Measurements from ENCODE around the gene DIRAS2. TPM values are rescaled to one million over a fixed set of nuclear protein-coding genes. Genes with fewer than 3 reads are reported as not detected.

DIRAS2 gene
- total RNA-seq, 2 experiments from 2014 or later = not detected

DNA sequence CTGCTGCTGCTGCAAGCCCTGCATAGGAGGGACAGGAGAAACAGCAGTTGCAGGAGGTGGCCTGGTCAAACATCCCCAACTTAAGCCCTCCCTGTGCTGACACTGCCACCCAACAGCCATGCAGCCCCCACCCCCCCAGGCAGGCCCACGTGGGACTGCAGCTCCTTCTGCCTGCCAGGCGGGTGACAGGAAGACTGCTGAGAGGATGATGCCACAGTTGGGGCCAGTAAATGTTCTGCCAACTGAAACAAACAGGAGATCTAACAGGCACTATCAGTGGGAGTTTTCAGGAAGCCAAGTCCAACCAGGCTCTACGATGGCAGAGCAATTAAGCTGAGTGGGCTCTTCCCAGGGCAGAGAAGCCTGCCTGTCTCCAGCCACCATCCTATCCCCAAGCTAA lies 31.1 kb downstream of the DIRAS2 start:
- no peaks in the 10 kb centered on the region for H3K36me3 Mint-ChIP-seq (ENCODE audit: low read depth)
- no peak overlapping the region for H3K27ac Mint-ChIP-seq
- intact Hi-C loops (cut with DNase I, micrococcal nuclease) = no loop called here
- ChIA-PET POLR2A (no interaction called here), CTCF (interaction anchor here (0.6 kb wide), 1 partner anchor 11 kb away, joined by 3 read pairs; no protein-coding TSS in a partner anchor)
- no peak overlapping the region for H3K4me3 Mint-ChIP-seq
- H3K4me1 Mint-ChIP-seq = no peaks in the 10 kb centered on the region
- ATAC-seq = no peak
- H3K9me3 Mint-ChIP-seq (ENCODE audit: low read depth) = no peaks in the 10 kb centered on the region
- H3K27me3 Mint-ChIP-seq = peaks cover 15% of the 10 kb centered on the region
- DNase-seq = no peak

DNA sequence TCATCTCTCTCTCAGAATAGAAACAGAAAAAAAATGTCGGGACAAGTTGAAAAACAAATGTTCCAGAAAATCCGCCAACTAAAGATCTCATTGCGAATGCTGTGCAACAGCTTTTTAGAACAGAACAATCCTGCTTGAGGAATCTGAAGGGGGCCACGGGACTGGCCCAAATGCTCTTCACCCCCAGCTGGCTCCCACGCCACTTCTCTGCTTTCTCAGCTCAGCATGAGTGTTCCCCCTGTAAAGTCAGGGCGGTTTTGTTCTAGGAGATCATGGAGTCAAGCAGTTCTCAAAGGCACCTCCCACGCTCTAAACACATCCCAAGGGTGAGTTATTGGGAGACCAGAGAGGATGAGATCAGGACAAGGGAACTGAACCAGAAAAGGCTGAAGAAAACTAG lies 31.5 kb downstream of the DIRAS2 start:
- POLR2A ChIA-PET = no interaction called here
- H3K9me3 Mint-ChIP-seq (ENCODE audit: low read depth) = no peaks in the 10 kb centered on the region

DNA sequence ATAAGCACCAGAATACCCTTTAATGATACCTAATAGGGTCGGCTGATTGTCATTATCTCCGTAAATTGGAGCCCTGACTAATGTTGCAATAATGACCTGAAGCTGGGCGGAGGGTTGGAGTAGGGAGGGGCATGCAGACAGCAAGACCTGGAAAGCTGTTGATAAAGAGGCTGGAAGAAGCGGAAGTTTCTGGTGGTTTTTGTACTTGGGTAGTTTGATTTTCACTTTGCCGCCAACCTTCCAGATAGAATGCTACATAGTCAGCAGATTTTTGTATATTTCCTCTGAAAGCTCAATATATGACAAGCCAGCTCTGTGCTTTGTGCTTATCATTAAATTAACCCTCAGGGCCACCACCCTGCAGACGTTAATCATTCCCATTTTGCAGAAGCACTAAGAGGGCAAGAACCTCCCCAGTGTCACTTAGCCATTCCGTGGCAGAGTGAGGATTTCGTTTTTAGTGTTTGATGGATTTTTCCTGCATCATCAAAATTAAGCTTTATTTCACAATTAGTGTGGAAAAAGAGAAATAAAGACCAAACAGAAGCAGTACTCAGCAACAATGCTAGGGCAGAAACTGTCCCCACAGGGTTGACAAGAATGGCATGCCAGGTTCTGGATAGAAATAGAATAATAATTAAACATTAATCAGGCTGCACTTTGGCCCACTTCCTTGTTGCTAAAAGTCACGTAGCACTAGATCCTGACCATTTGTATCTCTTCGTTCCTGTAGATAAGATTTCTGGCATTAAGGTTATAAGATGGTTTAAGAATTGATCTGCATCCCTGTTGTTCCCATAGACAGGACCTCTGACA lies 34.7 kb downstream of the DIRAS2 start:
- ChIA-PET POLR2A (no interaction called here), CTCF (interaction anchor here (0.5 to 0.9 kb wide), 2 partner anchors 262 to 266 kb away, joined by 3 read pairs; no protein-coding TSS in a partner anchor)
- intact Hi-C loops (cut with DNase I, micrococcal nuclease) = no loop called here
- H3K36me3 Mint-ChIP-seq (ENCODE audit: low read depth) = no peaks in the 10 kb centered on the region
- DNase-seq (no peak), ATAC-seq (no peak)
- no peaks in the 10 kb centered on the region for H3K9me3 Mint-ChIP-seq (ENCODE audit: low read depth)
- no peak overlapping the region for H3K27ac Mint-ChIP-seq
- no peaks in the 10 kb centered on the region for H3K4me1 Mint-ChIP-seq
- peaks cover 13% of the 10 kb centered on the region for H3K27me3 Mint-ChIP-seq
- no peak overlapping the region for H3K4me3 Mint-ChIP-seq

More for the DNA sequence above, 31.5 kb downstream of the DIRAS2 start:
- no peaks in the 10 kb centered on the region for H3K36me3 Mint-ChIP-seq (ENCODE audit: low read depth)
- intact Hi-C loops (cut with DNase I, micrococcal nuclease) = no loop called here
- CTCF ChIA-PET = no interaction called here
- no peak overlapping the region for H3K4me3 Mint-ChIP-seq
- H3K27ac Mint-ChIP-seq = no peak overlapping the region
- H3K27me3 Mint-ChIP-seq = peaks cover 15% of the 10 kb centered on the region
- ATAC-seq (no peak), DNase-seq (no peak)
- no peaks in the 10 kb centered on the region for H3K4me1 Mint-ChIP-seq

DNA sequence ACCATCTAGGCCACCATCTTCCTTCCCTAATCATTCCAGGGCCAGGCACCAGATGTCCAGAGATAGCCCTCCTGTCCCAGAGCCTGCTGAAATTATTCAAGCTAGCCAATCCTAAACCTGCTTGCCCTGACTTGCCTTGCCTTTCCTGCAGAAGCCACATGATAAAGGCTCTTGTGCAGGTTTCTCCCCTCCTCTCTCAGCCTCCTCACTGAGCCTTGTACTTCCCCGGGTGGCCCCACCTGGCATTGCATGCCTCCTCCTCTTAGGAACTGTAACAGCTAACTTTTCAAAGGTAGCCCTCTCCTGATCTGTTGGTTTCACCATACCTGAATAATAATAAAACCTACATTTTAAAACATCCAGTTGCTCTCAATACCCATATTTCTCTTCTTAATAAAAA lies 42.6 kb downstream of the DIRAS2 start:
- Mint-ChIP-seq H3K36me3 (ENCODE audit: low read depth) (no peaks in the 10 kb centered on the region), H3K4me3 (no peak overlapping the region), H3K27ac (no peak overlapping the region), H3K4me1 (no peaks in the 10 kb centered on the region), H3K27me3 (peaks cover 18% of the 10 kb centered on the region), H3K9me3 (ENCODE audit: low read depth) (no peaks in the 10 kb centered on the region)
- ChIA-PET CTCF (interaction anchor here (0.6 kb wide), 1 partner anchor 12 kb away, joined by 3 read pairs; no protein-coding TSS in a partner anchor), POLR2A (no interaction called here)
- intact Hi-C loops (cut with DNase I, micrococcal nuclease) = no loop called here
- ATAC-seq (no peak), DNase-seq (no peak)

DNA sequence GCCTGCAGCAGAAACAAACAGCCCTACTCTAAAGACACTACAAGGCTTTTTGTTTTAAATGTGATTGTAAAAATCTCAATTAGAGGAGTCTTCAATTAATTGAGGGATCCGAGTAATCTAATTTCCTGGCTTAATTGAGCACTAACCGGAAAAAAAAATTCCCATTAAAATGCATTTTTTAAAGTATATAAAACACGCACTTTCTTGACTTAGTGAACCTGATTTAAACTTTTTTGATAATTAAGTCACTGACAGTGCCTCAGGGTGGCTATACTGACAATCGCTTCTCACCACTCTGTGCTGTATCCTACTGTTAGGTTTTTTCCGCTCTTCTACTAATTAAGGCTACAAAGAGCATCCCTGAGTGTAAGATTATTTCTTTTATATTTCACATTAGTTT lies 44.4 kb downstream of the DIRAS2 start:
- DNase-seq = no peak
- Mint-ChIP-seq H3K4me1 (no peaks in the 10 kb centered on the region), H3K36me3 (ENCODE audit: low read depth) (no peaks in the 10 kb centered on the region), H3K4me3 (no peak overlapping the region), H3K27me3 (peaks cover 20% of the 10 kb centered on the region), H3K27ac (no peak overlapping the region), H3K9me3 (ENCODE audit: low read depth) (no peaks in the 10 kb centered on the region)
- no peak for ATAC-seq
- intact Hi-C loops (cut with DNase I, micrococcal nuclease) = no loop called here
- POLR2A ChIA-PET = no interaction called here
- CTCF ChIA-PET = interaction anchor here (0.8 kb wide), 1 partner anchor 345 kb away, joined by 3 read pairs; no protein-coding TSS in a partner anchor

DNA sequence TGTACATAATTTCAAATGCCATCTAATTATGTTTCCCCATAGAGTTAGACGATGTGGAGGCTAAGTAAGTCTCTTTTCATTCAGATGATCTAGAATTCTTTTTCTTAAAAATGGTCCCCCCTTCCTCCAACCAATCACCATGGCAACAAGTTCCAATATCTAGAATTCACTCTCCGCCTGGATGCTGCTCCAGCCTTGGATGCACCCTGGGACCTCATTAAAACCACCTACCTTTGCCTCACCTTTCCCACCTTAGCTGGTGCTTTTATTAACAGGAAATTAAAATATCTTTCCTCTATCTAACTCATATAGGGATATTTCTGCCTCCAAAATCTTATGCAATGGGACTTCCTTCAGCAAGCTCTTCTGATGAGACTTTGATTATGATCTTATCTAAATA lies 49.0 kb downstream of the DIRAS2 start:
- peaks cover 14% of the 10 kb centered on the region for H3K27me3 Mint-ChIP-seq
- no peak overlapping the region for H3K27ac Mint-ChIP-seq
- POLR2A ChIA-PET = no interaction called here
- ATAC-seq = no peak
- no peaks in the 10 kb centered on the region for H3K36me3 Mint-ChIP-seq (ENCODE audit: low read depth)
- CTCF ChIA-PET = no interaction called here
- intact Hi-C loops (cut with DNase I, micrococcal nuclease) = no loop called here
- DNase-seq = no peak
- H3K9me3 Mint-ChIP-seq (ENCODE audit: low read depth) = peaks cover 2% of the 10 kb centered on the region
- no peak overlapping the region for H3K4me3 Mint-ChIP-seq
- no peaks in the 10 kb centered on the region for H3K4me1 Mint-ChIP-seq

DNA sequence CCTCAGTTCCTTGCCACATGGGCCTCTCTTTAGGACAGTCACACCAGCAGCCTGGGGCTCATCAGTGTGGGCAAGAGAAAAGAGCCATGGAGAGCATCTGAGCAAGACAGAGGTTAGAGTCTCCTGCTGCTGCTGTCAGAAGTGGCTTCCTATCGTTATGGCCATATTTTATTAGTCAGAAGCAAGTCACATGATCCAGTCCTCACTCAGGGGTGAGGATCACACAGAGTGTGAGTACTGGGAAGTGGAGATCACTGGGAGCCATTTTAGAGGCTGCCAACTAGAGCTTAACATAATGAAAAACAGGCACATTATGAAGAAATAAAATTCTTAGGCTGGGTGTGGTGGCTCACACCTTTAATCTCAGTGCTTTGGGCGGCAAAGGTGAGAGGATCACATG lies 62.0 kb downstream of the DIRAS2 start:
- ChIA-PET POLR2A (no interaction called here), CTCF (no interaction called here)
- no peaks in the 10 kb centered on the region for H3K9me3 Mint-ChIP-seq (ENCODE audit: low read depth)
- no peak overlapping the region for H3K27ac Mint-ChIP-seq
- intact Hi-C loops (cut with DNase I, micrococcal nuclease) = no loop called here
- no peaks in the 10 kb centered on the region for H3K36me3 Mint-ChIP-seq (ENCODE audit: low read depth)
- H3K4me3 Mint-ChIP-seq = no peak overlapping the region
- ATAC-seq (no peak), DNase-seq (no peak)
- no peaks in the 10 kb centered on the region for H3K27me3 Mint-ChIP-seq
- no peaks in the 10 kb centered on the region for H3K4me1 Mint-ChIP-seq

DNA sequence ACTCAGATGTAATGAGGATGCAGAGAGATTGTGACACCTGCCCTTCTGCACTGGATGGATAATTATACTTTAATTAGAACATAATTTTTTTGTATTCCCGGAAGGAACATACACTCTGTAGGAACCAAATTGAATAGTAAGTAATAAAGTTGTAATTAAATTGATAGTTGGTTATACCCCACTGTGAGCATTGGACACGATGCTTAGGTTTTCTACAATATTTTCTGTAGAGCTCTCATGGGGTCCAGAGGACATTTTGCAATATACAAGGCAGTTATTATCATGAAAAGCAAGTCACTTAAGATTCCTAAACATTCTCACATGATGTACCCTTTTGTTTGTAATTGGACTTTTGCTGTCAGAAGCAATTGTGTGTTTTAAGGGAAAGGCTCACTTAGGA lies 63.4 kb downstream of the DIRAS2 start:
- no peaks in the 10 kb centered on the region for H3K36me3 Mint-ChIP-seq (ENCODE audit: low read depth)
- peaks cover 3% of the 10 kb centered on the region for H3K27me3 Mint-ChIP-seq
- no peak for DNase-seq
- ATAC-seq = no peak
- ChIA-PET POLR2A (no interaction called here), CTCF (interaction anchor here (0.6 kb wide), 1 partner anchor 32 kb away, joined by 3 read pairs; no protein-coding TSS in a partner anchor)
- no peaks in the 10 kb centered on the region for H3K9me3 Mint-ChIP-seq (ENCODE audit: low read depth)
- no peak overlapping the region for H3K4me3 Mint-ChIP-seq
- H3K27ac Mint-ChIP-seq = no peak overlapping the region
- H3K4me1 Mint-ChIP-seq = no peaks in the 10 kb centered on the region
- intact Hi-C loops (cut with DNase I, micrococcal nuclease) = no loop called here

DNA sequence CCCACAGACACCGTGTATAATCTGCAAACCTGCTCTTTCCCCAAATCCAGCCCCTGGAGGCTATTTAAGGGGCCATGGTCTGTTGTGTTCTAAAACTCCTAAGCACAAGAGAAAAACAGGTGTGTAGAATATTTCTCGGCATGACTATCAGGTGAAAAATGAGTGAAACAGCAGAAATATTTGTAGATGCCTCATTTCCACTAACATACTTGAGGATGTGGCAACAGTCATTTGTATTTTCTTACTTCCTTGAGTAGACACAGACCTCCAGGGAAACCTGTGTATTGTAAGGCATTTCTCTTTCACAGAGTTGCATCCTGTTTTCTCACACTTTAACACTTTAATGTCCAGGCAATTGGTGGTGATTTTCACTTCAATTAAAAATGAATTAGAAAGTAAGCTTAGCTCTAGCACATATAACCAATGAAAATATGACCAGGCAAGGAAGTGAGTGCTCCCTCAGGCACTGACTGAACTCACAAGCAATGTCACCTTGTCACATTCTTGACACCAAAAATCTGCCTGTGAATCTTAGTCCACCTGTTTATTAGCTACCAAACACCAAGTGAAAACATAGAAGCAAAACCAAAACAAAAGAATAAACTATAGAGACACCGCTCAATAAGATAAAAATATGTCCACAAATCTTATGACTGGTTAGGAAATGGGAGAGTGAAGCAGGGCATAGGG lies 64.4 kb downstream of the DIRAS2 start:
- no peak overlapping the region for H3K27ac Mint-ChIP-seq
- CTCF ChIA-PET = no interaction called here

DNA sequence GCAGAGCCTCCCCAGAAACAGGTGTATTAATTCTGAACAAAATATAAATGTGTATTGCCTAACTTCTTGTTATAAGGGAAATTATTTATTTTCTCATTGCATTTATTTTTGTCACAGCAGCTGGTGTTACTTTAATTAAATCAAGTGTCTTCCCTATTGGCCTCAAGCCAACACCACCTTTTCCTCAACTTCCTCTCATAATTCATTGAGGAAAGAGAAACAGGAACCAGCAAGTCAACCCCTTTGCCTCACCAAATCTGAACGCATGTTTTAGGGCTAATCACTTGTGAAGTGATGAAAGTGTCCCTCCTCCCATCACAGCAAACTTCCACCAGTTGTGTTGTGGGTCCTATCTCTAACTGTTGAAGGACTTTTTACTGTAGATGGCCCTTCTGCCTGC lies 73.1 kb downstream of the DIRAS2 start:
- no peak overlapping the region for H3K4me3 Mint-ChIP-seq
- H3K27me3 Mint-ChIP-seq = peaks cover 11% of the 10 kb centered on the region
- ChIA-PET POLR2A (no interaction called here), CTCF (interaction anchor here (1.0 kb wide), 1 partner anchor 104 kb away, joined by 4 read pairs; no protein-coding TSS in a partner anchor)
- H3K9me3 Mint-ChIP-seq (ENCODE audit: low read depth) = no peaks in the 10 kb centered on the region
- ATAC-seq (no peak), DNase-seq (no peak)
- no peak overlapping the region for H3K27ac Mint-ChIP-seq
- no peaks in the 10 kb centered on the region for H3K36me3 Mint-ChIP-seq (ENCODE audit: low read depth)
- intact Hi-C loops (cut with DNase I, micrococcal nuclease) = no loop called here
- no peaks in the 10 kb centered on the region for H3K4me1 Mint-ChIP-seq

More for the DNA sequence above, 64.4 kb downstream of the DIRAS2 start:
- POLR2A ChIA-PET = no interaction called here
- intact Hi-C loops (cut with DNase I, micrococcal nuclease) = no loop called here
- Mint-ChIP-seq H3K36me3 (ENCODE audit: low read depth) (no peaks in the 10 kb centered on the region), H3K4me1 (no peaks in the 10 kb centered on the region), H3K4me3 (no peak overlapping the region), H3K9me3 (ENCODE audit: low read depth) (no peaks in the 10 kb centered on the region), H3K27me3 (peaks cover 3% of the 10 kb centered on the region)
- no peak for DNase-seq
- no peak for ATAC-seq

DNA sequence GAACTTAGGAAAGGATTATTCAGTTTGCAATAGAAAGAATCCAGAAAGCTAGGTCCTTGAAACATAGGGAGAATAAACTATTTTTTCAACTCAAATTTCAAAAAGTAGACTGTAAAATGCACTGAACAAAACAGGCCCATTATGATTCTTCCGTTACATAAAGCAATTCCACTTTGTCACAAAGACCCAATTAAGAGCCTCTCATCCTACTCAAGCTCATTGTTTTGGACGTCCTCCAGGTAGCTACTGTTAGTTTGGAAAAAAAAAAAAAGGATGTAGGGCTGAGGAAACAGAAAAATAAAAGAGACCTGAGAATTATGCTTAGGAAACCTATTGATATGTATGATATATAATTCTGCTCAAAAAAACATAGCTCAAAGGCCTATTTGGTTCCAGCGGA lies 74.0 kb downstream of the DIRAS2 start:
- intact Hi-C loops (cut with DNase I, micrococcal nuclease) = no loop called here
- DNase-seq (no peak), ATAC-seq (no peak)
- ChIA-PET CTCF (interaction anchor here (0.6 to 1.0 kb wide), 2 partner anchors 9 to 105 kb away, joined by 3 to 4 read pairs; no protein-coding TSS in a partner anchor), POLR2A (no interaction called here)
- Mint-ChIP-seq H3K27ac (no peak overlapping the region), H3K27me3 (peaks cover 11% of the 10 kb centered on the region), H3K36me3 (ENCODE audit: low read depth) (no peaks in the 10 kb centered on the region), H3K9me3 (ENCODE audit: low read depth) (no peaks in the 10 kb centered on the region), H3K4me1 (no peaks in the 10 kb centered on the region), H3K4me3 (no peak overlapping the region)

DNA sequence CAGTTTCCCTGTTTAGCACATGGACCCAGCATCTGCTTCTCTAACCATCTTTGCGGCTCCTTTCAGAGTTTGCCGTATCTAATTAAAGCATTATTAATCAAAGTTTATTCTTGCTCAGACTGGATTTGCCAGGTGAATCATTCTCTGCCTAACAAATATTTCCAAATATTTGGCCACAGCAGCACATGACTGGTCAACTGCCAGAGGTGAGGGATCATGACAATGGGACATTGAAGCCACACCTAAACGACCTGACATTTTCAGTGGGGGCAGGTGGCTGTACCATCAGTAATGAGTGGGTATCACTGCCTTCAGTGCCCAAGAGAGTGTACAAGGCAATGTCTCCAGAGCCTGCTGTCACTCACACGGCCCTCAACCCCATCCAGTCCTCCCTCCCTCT lies 80.4 kb downstream of the DIRAS2 start:
- Mint-ChIP-seq H3K9me3 (ENCODE audit: low read depth) (no peaks in the 10 kb centered on the region), H3K27ac (no peak overlapping the region), H3K4me1 (no peaks in the 10 kb centered on the region), H3K27me3 (no peaks in the 10 kb centered on the region), H3K36me3 (ENCODE audit: low read depth) (no peaks in the 10 kb centered on the region), H3K4me3 (no peak overlapping the region)
- ChIA-PET CTCF (no interaction called here), POLR2A (no interaction called here)
- ATAC-seq (no peak), DNase-seq (no peak)
- intact Hi-C loops (cut with DNase I, micrococcal nuclease) = no loop called here

Data from activated CD4-positive, alpha-beta T cell treated with anti-CD3 and anti-CD28 coated beads for 36 hours (primary cell).